ENCODE results near the gene PER1. TPM values are rescaled to one million over a fixed set of nuclear protein-coding genes. Genes with fewer than 3 reads are reported as not detected.

PER1 gene
- total RNA-seq, 1 donor from 2014 or later = 350 TPM

DNA sequence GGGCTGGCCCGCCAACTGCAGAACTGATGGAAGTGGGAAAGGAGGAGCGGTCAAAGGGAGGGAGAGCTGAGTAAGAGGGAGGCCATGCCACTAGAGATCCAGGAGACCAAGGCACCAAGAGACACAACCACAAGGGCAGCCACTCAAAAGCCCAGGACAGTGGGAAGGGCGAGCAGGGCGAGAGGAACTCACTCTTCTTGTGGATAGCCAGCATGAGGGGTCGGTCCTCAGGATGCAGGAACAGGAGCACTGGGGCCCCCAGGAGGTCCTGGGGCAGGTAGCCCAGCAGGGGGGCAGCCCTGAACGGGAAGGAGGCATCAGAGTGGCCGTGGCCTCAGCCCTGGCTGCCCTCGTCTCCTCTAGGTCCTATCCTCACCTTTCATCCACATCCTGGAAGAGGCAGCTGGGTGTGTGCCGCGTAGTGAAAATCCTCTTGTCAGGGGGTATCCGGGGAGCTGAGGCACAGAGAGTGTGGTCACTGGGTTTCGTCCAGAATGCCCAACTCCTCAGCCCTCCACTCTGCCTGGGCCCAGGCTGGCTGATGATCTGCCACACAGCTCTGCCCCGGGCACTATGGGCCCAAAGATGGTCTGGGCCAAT, 4.3 kb downstream of the PER1 start:
- Histone ChIP-seq H3K27ac (peak overlapping the region; percentile 24), H3K9me3 (no peaks in the 10 kb centered on the region), H3K4me3 (no peak overlapping the region), H3K27me3 (no peaks in the 10 kb centered on the region), H3K36me3 (peaks cover 85% of the 10 kb centered on the region), H3K4me1 (peaks cover 23% of the 10 kb centered on the region)
- TF ChIP-seq, protein P1, sequence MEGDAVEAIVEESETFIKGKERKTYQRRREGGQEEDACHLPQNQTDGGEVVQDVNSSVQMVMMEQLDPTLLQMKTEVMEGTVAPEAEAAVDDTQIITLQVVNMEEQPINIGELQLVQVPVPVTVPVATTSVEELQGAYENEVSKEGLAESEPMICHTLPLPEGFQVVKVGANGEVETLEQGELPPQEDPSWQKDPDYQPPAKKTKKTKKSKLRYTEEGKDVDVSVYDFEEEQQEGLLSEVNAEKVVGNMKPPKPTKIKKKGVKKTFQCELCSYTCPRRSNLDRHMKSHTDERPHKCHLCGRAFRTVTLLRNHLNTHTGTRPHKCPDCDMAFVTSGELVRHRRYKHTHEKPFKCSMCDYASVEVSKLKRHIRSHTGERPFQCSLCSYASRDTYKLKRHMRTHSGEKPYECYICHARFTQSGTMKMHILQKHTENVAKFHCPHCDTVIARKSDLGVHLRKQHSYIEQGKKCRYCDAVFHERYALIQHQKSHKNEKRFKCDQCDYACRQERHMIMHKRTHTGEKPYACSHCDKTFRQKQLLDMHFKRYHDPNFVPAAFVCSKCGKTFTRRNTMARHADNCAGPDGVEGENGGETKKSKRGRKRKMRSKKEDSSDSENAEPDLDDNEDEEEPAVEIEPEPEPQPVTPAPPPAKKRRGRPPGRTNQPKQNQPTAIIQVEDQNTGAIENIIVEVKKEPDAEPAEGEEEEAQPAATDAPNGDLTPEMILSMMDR (IDR thresholded peaks at IDR 0.05) = no peak
- DNase-seq (no peak), ATAC-seq (no peak)
- intact Hi-C loops (cut with DNase I) = no loop called here

DNA sequence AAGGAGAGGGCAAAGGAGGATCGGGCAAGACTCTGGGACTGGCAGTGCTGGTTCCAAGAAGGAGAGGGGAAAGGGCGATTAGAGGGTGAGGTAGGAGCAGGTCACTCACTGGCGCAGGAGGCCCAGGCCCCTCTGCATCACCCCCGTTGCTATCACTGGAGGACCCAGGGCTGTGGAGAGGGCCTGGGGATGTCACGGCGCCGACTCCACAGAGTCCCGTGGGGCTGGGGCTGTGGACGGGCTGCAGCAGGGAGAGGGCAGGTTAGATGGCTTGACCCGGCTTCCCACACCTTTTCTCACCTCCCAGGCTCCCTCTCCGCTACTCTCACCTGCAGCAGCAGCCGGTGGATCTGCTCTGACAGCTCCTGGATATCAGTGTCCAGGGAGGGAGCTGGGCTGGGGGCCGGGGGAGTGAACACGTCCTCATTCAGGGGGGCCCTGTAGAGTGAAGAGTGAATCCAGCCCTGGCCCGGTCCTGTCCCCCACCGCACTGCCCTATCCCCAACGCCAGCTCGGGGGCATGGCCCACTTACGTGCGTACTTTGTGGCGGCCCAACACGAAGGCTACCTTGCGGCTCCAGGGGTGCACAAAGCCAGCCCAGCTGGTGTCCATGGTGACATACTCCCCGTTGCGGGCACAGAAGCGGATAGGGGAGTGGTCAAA, 4.9 kb downstream of the PER1 start:
- H3K9me3 ChIP-seq = no peaks in the 10 kb centered on the region
- DNase-seq = peak; percentile 67
- H3K36me3 ChIP-seq = peaks cover 86% of the 10 kb centered on the region
- no peak for ATAC-seq
- peaks cover 18% of the 10 kb centered on the region for H3K4me1 ChIP-seq
- intact Hi-C loops (cut with DNase I) = no loop called here
- H3K4me3 ChIP-seq = no peak overlapping the region
- TF ChIP-seq, protein P1 (IDR thresholded peaks at IDR 0.05) = no peak
- H3K27ac ChIP-seq = peak overlapping the region; percentile 24
- H3K27me3 ChIP-seq = no peaks in the 10 kb centered on the region

DNA sequence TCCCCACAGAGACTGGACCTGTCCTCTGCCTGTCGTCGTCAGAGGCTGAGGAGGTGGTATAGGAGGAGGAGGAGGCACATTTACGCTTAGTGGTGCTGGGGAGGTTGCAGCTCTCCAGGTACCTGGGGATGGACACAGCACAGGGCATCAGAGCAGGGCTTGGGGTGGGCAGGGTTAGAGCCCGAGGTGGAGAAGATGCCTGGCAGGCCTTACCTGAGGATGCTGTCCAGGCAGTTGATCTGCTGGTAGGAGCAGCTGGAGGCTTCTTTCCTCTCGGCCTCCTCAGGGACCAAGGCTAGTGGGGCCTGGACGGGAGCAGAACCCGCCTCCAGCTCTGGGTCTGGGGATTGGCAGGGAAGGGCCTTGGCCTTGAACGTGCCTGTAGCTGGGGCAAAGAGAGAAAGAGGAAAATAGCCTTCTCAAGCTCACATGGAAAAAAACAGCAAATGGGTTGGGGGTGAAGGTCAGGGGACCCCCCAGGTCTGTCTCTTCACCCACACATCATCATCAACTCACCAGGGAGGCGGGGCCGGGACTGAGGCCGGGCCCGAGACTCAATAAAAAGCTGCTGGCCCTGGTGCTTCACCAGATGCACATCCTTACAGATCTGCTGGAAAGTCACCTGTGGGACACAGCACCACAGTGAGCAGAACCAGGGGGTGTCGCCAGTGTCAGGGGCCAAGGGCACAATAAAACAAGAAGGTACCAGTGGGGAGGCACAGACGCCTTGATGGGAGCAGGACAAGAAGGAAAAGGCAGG, 5.6 kb downstream of the PER1 start:
- Histone ChIP-seq H3K27me3 (no peaks in the 10 kb centered on the region), H3K4me1 (peaks cover 18% of the 10 kb centered on the region), H3K9me3 (no peaks in the 10 kb centered on the region), H3K36me3 (peaks cover 93% of the 10 kb centered on the region), H3K4me3 (no peak overlapping the region), H3K27ac (peak overlapping the region; percentile 6)
- TF ChIP-seq, protein P1 (IDR thresholded peaks at IDR 0.05) = no peak
- intact Hi-C loops (cut with DNase I) = no loop called here
- DNase-seq = peak; percentile 55
- ATAC-seq = no peak

DNA sequence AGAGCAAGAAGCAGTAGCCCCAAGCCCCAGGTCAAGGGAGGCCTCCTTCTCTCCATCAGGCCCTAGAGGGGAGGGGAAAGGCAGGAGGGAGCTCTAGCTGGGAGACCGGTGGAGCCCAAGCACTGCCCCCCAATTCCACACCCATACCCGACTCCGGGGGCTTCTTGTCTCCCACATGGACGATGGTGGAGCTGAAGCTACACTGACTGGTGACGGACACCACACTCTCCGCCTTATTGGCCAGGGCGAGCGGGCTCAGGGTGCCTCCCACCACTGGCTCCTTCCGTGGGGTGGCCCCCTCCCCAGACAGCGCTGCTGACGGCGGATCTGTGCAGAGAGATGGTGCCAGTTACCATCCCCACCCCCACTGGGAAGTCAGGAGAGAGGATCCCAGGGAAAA, 6.4 kb downstream of the PER1 start:
- ATAC-seq = no peak
- Histone ChIP-seq H3K27ac (no peak overlapping the region), H3K4me3 (no peak overlapping the region), H3K9me3 (no peaks in the 10 kb centered on the region), H3K36me3 (peaks cover 100% of the 10 kb centered on the region), H3K4me1 (peaks cover 16% of the 10 kb centered on the region), H3K27me3 (no peaks in the 10 kb centered on the region)
- intact Hi-C loops (cut with DNase I) = no loop called here
- DNase-seq = peak; percentile 63
- TF ChIP-seq, protein P1 (IDR thresholded peaks at IDR 0.05) = no peak

DNA sequence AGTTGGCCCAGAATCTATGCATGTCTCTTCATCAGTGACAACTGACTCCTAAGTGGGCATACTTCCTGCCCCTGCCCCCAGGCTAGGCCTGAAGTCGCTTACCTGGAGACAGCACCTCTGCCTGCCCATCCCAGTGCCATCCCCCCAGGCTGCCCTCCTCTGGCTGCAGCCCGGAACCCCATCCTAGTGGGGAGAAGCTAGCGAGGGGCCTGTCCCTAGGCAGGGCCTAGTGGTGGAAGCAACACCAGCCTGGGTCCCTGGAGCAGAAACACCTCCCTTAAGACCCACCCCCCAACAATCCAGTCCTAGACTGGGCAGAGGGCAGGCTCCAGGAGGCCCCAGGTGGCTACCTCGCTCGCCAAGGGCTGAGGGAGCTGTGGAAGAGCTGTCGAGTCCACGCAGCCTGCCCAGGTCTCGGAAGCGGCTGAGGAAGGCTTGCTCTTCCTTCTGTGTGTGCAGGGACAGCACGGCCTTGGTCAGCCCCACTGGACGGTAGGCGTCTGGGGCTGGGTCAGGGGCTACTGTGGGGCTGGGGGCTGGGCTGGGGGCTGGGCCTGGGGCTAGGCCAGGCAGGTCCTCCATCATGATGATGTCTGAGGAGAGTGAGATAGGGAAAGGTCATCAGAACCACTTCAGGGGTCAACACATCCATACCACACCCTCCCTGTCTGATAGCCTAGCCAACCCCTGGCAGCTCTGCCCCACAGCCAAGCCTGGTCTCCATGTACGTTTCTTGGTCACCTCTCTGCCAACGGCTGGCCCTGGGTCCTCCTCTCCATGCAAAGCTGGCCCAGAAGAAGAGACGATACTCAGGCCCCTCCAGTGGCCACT, 7.6 kb downstream of the PER1 start:
- Histone ChIP-seq H3K27me3 (no peaks in the 10 kb centered on the region), H3K4me3 (no peak overlapping the region), H3K36me3 (peaks cover 100% of the 10 kb centered on the region), H3K27ac (no peak overlapping the region), H3K9me3 (no peaks in the 10 kb centered on the region), H3K4me1 (peaks cover 8% of the 10 kb centered on the region)
- TF ChIP-seq, protein P1 (IDR thresholded peaks at IDR 0.05) = no peak
- DNase-seq = peak; percentile 63
- no peak for ATAC-seq
- intact Hi-C loops (cut with DNase I) = no loop called here
